IMR-90 (cell line): ENCODE results near the gene C1orf167.

Experiments used
- BHLHE40 ChIP-seq: fragments of 150-350 bp; IDR thresholded peaks from 2 replicates; pipeline ENCODE4 v1.6.1; 2016; ENCODE audit warnings: mild to moderate bottlenecking, low read depth, low read length
- CEBPB ChIP-seq: IDR thresholded peaks from 2 replicates; pipeline ENCODE4 v1.6.1; 2012; ENCODE audit warnings: low read depth, low read length, improper control_type of control experiment
- CHD1 ChIP-seq: IDR thresholded peaks from 2 replicates; pipeline ENCODE4 v1.6.1; 2012; ENCODE audit warnings: low read depth, low read length, improper control_type of control experiment
- CTCF ChIP-seq: conservative IDR thresholded peaks from 2 replicates; pipeline ENCODE4 v1.5.1; 2012; ENCODE audit warnings: mild to moderate bottlenecking, low read depth, low read length, improper control_type of control experiment
- MAZ ChIP-seq: IDR thresholded peaks from 2 replicates; pipeline ENCODE4 v1.6.1; 2012; ENCODE audit warnings: low read depth, mild to moderate bottlenecking, low read length, improper control_type of control experiment, moderate library complexity, borderline replicate concordance
- MXI1 ChIP-seq: IDR thresholded peaks from 2 replicates; pipeline ENCODE4 v1.6.1; 2012; ENCODE audit warnings: low read depth, mild to moderate bottlenecking, low read length, moderate library complexity, borderline replicate concordance
- POLR2A ChIP-seq: IDR thresholded peaks from 2 replicates; pipeline ENCODE4 v1.6.1; 2012; ENCODE audit warnings: mild to moderate bottlenecking, low read depth, low read length
- RCOR1 ChIP-seq: IDR thresholded peaks from 2 replicates; pipeline ENCODE4 v1.6.1; 2012; ENCODE audit warnings: mild to moderate bottlenecking, low read length, improper control_type of control experiment; ENCODE audit not compliant: insufficient replicate concordance
- RFX5 ChIP-seq: IDR thresholded peaks from 2 replicates; pipeline ENCODE4 v1.8.0; 2012; ENCODE audit warnings: low read depth, mild to moderate bottlenecking, low read length, moderate library complexity
- SMC3 ChIP-seq: fragments of 150-350 bp; IDR thresholded peaks from 2 replicates; pipeline ENCODE4 v1.6.1; 2016; ENCODE audit warnings: low read depth, mild to moderate bottlenecking, antibody characterized with exemption, low read length, moderate library complexity

- TF ChIP-seq POLR2A (no peak; the same call in 1 of the 2 replicates), CTCF (no peak), MAZ (no peak), SMC3 (no peak), CEBPB (peak; percentile 99), MXI1 (peak; percentile 74; the same call in 1 of the 2 replicates), BHLHE40 (no peak), RCOR1 (no peak), RFX5 (no peak), CHD1 (no peak)
Measured at GRCh38 chr1:11736746-11737639, 25.0 kb upstream of the C1orf167 start.
